GM13976 (cell line): Measurements from ENCODE around the gene PLEKHJ1.

Experiments used
- DNase-seq: peaks from one replicate; pipeline ENCODE4 v3.0.0; 2012; ENCODE audit warnings: low spot score
- in situ Hi-C: fragments of 300-500 bp; cut with MboI; formaldehyde crosslinking; loops from one replicate; pipeline ENCODE4 v1.12.0; 2022; ENCODE audit warnings: low sequenced_read_pairs, mixed read lengths, inconsistent platforms; ENCODE audit not compliant: unreplicated experiment
- TF ChIP-seq, protein P1 (sequence below): IDR thresholded peaks from 2 replicates; pipeline ENCODE4 v1.5.1; 2012; ENCODE audit warnings: borderline replicate concordance, mild to moderate bottlenecking; ENCODE audit not compliant: insufficient read depth; ENCODE audit errors: extremely low read depth, missing control alignments, control extremely low read depth

Gene PLEKHJ1

DNA sequence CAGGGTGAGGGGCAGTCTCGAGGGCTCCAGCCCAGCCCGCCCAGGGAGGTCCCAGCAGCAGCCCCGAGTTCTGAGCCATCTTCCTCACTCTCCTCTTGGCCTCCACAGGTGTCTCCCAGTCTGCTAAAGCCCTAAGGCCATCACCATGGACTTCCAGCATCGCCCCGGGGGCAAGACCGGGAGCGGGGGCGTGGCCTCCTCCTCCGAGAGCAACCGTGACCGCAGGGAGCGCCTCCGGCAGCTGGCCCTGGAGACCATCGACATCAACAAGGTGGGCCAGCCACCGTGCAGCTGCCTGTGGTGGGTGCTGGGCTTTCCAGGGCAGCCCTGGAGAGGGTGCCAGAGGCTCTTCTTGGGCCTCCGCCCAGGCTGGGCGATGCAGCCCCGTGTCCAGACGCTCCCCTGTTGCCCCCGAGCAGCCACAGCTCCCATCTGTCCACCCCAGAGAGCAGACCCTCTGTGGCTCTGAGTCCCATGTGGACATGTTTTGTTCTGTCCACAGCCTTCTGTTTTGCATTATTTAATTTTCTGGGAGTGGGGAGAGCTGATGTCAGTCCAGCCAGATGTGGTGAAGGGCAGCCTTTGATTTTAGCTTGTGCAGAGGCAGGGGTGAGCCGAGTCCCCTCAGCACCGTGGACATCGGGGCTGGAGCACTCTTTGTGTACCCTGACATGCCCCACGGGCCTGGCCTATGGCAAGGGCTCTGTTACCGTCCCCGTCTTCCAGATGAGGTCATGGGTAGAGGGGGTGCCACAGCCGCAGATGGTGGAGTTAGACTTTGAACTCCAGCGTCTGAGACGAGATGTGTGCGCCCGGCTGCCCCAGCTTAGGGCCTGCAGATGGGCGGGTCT, 7.4 kb upstream of the PLEKHJ1 start:
- in situ Hi-C loops = no loop called here
- DNase-seq = no peak
- TF ChIP-seq, protein P1, sequence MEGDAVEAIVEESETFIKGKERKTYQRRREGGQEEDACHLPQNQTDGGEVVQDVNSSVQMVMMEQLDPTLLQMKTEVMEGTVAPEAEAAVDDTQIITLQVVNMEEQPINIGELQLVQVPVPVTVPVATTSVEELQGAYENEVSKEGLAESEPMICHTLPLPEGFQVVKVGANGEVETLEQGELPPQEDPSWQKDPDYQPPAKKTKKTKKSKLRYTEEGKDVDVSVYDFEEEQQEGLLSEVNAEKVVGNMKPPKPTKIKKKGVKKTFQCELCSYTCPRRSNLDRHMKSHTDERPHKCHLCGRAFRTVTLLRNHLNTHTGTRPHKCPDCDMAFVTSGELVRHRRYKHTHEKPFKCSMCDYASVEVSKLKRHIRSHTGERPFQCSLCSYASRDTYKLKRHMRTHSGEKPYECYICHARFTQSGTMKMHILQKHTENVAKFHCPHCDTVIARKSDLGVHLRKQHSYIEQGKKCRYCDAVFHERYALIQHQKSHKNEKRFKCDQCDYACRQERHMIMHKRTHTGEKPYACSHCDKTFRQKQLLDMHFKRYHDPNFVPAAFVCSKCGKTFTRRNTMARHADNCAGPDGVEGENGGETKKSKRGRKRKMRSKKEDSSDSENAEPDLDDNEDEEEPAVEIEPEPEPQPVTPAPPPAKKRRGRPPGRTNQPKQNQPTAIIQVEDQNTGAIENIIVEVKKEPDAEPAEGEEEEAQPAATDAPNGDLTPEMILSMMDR = no peak

DNA sequence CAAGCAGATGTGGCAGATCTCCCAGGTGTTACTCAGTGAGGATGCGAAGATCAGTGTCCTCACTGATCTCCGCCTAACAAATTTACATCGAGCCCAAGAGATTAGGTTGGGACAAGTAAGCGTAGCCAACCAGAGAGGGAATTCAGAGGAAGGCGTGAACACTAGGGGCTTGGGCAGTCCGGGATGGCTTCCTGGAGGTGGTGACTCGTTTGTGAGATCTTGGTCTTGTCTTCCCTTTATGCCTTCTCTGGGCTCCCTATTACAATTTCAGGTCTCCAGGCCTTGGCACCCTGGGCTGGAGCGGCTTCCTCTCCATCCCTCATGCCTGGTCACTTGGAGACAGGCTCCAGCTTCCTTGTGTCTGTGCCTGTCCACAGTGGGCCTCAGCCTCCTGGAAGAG, 6.7 kb upstream of the PLEKHJ1 start:
- TF ChIP-seq, protein P1 = no peak
- in situ Hi-C loops = no loop called here

DNA sequence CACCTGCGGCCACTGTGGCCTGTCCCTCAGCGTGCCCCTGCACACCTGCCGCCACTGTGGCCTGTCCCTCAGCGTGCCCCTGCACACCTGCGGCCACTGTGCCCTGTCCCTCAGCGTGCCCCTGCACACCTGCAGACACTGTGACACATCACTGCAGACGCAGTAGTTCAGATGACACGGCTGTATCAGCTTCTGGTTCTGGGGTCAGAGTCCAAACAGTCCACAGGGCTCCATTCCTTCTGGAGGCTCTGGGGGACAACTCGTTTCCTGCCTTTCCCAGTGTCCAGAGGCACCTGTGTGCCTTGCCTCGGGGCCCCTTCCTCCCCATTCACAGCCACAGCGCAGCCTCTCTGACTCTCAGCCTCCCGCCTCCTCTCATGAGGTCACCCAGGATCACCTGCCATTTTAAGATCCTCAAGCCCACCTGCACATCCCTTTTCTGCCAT, 6.0 kb upstream of the PLEKHJ1 start:
- DNase-seq = no peak
- in situ Hi-C loops = no loop called here
- TF ChIP-seq, protein P1 = no peak

More for the DNA sequence above, 6.7 kb upstream of the PLEKHJ1 start:
- no peak for DNase-seq

DNA sequence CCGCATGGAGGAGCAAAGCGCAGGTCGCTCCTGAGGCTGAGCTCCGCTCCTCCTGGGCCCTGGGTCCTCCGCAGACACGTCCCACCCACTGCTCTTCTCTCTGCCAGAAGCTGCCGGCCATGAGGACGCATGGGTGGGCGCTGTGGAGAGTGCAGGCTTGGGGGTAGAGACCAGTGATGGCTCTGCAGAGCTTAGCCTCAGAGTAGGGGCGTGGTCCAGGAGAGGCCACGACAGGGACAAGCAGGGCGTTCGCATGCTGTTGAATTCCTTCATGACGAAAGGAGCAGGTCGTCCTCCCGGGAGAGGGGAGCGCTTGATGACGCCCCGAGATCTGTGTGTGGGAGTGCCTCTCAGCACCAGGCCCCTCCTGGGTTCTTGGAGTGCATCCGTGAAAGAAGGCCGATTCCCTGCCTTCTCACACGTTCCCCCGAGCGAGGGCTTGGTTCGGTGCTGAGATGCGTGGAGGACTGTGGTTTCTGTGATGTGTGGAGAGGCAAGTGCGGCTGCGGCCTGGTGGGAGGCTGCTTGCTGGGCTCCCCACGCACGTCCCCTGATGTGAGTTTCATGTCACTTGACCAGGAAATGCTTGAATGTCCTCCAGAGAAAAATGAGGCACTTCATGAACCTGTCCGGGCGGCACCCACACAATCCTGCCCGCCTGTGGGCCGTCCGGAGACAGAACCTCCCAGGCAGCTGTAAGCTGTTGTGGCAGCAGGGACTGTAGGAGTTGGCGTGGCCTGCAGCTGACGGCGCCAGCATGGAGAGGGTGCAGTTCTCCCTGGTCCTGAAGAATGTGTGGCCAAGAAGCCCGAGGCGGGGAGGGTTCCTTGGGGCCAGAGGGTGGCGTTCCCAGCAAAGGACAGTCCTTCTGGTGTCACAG, 5.0 kb upstream of the PLEKHJ1 start:
- TF ChIP-seq, protein P1 = no peak
- in situ Hi-C loops = no loop called here
- no peak for DNase-seq

DNA sequence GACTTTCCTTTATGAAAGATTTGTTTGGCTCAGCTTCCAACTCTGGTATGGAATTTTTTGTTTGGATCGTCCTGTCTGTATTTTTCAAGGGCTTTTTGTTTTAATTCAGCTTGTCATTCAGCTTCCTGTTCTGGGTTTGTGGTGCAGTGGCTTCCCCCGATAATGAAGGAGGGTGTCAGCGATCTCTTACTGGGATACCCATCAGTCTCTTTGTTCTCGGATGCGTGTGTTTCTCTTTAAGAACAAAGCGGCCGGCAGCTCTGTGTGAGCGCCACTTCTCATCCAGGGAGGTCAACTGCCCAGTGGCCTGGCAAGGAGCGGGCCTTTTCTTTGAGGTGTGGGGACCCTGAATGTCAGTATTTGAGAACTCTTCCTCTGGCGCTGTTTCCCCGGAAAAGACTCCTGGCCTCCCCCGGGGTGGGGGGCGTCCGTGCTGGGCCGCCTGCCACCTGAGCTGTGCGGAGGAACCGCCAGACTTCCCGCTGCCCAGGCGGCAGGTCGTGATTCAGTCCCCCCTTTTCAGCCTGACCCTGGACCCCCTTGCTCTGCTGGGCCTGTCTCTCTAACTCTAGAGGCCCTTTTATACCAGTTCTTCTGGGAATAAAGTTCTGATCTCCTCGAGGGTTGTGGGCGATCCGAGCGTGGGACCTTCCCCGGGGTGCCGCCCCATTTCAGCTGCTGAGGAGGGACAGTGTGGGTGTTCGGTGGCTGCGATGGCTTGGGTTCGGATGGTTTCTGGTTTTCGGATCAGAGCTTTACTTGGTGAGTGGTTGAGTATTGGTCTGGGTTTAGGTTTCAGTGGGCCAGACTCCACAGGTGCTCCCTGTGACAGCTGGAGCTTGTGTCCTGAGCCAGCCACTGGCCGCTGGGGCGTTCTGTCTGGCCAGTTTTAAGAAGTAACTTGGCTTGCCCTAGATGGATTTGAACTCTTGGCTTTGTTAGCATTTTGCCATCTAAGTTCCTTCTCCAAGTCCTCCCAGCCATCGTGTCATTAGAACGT, 3.9 kb upstream of the PLEKHJ1 start:
- TF ChIP-seq, protein P1 = no peak
- in situ Hi-C loops = no loop called here

DNA sequence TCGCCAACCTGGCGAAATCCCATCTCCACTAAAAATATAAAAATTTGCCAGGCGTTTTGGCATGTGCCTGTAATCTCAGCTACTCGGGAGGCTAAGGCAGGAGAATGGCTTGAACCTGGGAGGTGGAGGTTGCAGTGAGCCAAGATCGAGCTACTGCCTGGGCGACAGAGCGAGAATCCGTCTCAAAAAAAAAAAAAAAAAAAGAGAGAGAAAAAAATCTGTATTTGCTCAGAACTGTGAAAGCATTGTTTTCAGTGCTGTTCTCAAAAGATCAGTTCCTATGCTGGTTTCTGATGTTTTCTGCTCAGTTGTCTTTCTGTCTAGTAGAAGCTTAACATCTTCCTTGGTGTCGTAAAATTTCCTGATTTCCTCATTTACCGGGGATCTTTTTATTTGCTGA, 3.0 kb upstream of the PLEKHJ1 start:
- in situ Hi-C loops = no loop called here
- no peak for DNase-seq
- TF ChIP-seq, protein P1 = no peak

More for the DNA sequence above, 3.9 kb upstream of the PLEKHJ1 start:
- DNase-seq = no peak
